ENCODE measurements around the gene ARHGEF4.

The ARHGEF4 gene

GRCh38 chr2:130836501-130837174, at the start of gene ARHGEF4:
Gene ARHGEF4 (plus strand): TSS chr2:130836914. CDS start chr2:130836954, 40 bp downstream.
- DNase-seq = peak in 30 of 56 donors; percentile 14 to 80 (median 47)

- no peak for DNase-seq
Observed at GRCh38 chr2:130787841-130788240, 48.9 kb upstream of the ARHGEF4 start.

DNA sequence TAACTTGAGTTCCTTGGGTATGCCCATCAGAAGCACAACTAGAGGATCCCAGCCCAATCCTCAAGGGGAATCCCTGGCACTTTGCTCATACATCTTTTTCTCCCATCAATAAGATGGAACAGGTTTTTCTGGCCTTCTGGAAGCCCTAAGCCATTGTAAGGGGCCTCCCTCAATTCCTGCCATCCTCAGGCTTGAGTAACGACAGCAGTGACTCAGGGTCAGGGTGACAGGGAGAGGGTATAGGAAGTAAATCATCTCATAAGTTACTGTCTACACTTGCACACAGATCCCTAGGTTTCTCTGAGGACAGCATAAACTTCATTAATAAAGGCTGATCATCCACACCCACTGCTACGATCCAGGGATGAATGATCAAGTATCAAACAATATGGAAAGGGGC, 46.4 kb upstream of the ARHGEF4 start:
- DNase-seq = no peak

- DNase-seq = peak in 29 of 56 donors; percentile 8 to 80 (median 42)
Observed at GRCh38 chr2:130790804-130791616, 45.7 kb upstream of the ARHGEF4 start.

- DNase-seq = peak in 2 of 56 donors; percentile 16 to 42
Observed at GRCh38 chr2:130791617-130791939, 45.1 kb upstream of the ARHGEF4 start.

- DNase-seq = no peak
Observed at GRCh38 chr2:130795431-130795830, 41.3 kb upstream of the ARHGEF4 start.

DNA sequence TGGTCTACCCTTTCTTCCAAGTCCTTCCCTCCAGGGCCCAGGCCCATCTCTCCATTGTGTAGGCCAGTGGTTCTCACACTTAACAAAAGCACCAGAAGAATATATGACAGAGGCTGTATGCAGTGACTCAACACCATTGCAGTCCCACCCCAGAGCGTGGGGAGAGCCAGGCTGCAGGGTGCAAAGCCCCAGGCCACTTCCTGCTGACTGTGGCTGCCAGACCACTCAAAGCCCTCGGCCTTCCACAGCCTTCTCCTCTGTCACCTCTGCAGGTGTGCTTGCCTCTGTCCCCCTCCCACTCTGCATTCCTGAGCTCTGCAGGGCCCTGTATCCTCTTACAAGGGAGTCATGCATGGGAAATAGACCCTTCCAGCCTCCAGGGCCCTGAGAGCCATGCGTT, 40.4 kb upstream of the ARHGEF4 start:
- DNase-seq = no peak

DNA sequence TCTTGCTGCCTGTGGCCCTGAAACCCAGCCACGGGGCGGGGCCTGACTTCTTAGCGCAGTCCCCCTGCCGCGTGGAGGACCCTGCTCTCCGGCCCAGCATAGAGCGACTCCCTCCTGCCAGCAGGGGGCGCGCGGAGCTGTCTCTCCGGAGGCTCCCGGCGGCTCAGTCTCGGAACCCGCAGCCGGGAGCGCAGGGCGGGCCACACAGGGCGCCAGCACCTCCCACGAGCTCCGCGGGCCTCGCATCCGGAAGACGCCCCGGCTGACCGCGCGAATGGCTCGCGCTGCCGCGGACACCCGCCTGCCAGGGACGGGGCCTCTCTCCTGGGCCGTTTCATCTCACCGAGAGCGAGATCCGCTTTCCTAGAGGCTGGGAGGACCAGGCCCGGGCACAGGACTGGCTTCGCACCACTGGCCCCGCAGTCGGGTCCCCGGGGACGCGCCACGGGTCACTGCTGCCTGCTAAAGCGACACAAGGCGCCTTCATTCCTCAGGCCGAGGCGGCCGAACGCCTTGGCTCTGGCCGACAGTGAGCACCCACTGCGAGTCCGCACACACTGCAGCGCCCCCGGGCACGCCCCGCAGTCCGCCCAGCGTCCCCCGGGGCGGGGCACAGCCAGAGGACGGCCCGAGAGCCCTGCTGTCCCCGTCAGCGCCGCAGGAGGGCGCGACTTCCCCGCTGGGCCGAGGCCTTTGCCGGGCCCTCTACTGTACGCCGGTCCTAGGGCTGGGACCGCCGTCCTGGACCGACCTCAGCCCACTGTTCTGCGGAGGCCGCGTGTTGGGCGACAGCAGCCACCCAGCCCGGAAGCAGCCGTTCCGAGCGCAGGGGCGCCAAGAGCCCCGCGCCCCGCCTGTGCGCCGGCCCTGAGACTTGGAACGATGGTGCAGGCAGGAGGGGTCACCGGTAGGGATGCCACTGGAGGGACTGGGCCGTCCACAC, 39.0 kb upstream of the ARHGEF4 start:
- peak; percentile 21 to 98 (median 87) for DNase-seq

DNA sequence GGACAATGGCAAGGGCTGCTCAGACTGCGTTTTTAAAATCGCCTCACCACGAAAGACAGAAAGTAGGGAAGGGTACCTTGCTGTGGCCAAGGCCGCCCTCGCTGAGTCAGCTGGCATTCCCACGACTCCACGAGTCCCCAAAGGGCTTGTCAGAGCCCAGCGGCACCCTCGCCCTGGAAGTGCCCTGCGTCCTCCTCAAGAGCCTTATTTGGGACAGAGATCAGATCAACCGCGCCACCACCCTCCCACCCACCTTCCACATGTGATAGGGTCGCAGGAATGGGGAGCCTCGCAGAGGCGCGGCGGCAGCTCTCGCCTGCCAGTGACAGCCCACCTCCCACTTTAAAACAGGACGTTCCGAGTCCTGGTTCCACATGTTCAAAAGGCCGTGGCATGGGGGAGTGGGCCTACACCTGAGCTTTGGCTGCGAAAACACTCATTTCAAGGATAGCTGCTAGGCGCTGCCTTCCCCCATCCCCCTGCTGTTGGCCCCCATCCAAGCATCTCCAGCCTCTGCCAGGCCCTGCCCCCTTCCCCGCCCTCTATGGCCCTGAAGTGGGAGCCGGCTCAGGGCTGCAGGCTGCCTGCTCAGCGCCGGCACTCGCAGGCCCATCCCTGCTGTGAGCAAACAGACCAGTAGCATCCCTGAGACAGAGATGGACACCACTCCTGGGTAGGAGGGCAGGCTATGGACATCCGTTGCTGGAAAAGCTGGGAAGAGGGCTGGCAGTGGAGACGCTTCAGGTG, 38.1 kb upstream of the ARHGEF4 start:
- DNase-seq = peak in 35 of 56 donors; percentile 18 to 70 (median 43)

- DNase-seq = no peak
Observed at GRCh38 chr2:130799295-130799694, 37.4 kb upstream of the ARHGEF4 start.

- no peak for DNase-seq
Observed at GRCh38 chr2:130805613-130806012, 31.1 kb upstream of the ARHGEF4 start.

DNA sequence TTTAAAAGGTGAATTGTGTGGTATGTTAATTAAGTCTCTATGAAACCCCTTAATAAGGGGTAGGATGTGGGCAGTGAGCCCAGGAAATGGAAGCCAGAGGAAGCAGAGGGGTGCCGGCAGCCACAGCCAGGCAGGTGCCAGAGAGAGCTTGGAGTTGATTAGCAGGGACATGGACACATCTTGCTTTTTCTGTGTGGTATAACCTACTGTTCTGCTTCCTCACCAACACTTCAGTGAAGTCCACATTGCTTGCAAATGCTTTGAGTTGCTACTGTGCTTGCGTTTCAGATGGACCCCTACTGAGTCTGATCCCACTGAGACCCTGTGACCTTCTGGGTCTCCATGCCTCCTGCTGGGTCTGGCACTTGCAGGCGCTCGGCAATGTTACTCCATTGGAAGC, 30.3 kb upstream of the ARHGEF4 start:
- DNase-seq = no peak

DNA sequence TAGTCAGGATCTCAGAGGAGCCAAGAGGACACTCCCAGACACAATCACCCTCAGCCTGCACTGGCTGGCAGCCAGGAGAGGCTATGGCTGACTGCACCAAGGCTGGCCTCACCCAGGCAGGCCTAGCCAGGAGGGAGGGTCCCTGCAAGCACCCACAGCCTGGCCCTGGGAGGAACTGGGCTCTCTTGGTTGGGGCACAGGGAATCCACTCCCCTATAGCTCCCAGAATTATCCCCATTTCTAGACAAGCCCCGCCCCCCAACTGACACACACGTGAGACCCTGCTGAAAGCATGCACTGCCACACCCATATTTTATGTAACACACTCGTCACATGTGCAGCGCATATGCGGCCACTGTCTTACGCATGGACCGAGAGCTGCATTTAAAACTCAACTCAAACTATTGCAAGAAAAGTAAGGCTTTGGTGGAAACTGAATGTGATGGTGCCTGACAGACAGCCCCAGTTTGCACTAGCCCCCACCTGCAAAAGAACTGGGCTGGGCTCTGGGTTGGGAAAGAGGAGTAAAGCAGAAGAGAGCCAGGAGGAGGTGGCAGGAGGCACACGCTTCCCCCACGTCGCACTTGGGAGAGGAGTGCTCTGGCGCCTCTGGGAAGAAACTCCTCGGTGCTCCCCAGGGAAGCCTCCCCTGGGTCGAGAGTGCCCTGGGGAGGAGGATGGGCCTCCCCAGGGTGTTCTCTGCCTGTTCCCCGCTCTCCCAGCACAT, 28.9 kb upstream of the ARHGEF4 start:
- no peak for DNase-seq

GRCh38 chr2:130808482-130809268, 28.0 kb upstream of the ARHGEF4 start:
- no peak for DNase-seq

- DNase-seq = no peak
Observed at GRCh38 chr2:130810490-130810889, 26.2 kb upstream of the ARHGEF4 start.

DNA sequence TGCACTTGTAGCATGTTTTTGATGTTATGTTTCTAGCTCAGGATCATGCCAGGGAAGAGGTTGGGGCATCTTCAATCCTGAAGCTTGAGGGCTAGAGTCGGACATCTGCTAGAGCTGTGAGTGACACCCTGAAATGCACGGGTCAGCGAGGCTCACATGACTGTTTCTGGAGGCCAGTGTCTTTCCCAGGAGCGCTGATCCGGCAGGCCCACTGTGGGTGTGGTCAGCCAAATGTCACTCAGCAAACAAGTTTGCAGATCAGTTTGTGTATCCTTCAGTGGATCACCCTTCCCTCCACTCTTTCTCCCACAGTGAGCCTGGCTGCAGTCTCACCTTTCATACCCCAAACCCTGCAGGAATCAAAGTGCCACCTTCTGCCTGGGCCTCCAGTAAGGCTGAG, 23.0 kb upstream of the ARHGEF4 start:
- no peak for DNase-seq

- no peak for DNase-seq
Observed at GRCh38 chr2:130814931-130815680, 21.6 kb upstream of the ARHGEF4 start.

DNA sequence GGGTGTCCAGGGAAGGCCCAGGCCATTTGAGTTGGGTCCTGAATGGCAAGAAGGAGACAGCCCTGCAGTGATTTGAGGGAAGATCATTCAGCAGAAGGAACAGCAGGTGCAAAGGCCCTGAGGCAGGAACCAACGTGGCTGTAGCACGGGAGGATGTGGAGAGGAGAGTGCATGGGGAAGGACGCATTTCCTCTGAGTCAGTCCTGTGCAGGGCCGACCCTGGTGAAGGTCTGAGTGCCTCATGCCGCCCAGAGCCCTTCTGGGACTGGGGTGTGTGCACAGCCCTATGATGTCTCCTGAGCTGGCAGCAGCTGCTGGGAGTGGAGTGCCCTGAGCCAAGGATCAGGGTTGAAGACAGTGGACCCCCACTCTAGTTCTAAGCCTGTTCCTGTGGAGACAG, 17.9 kb upstream of the ARHGEF4 start:
- no peak for DNase-seq

- no peak for DNase-seq
Observed at GRCh38 chr2:130819226-130819607, 17.5 kb upstream of the ARHGEF4 start.
